ENCODE results near the gene MCC.

- TF ChIP-seq EZH2 (IDR thresholded peaks at IDR 0.05; ENCODE audit: insufficient read depth, low read length): no peak
- TF ChIP-seq CTCF (IDR thresholded peaks at IDR 0.05; ENCODE audit: insufficient read depth, low read depth, low read length): no peak
Measured at GRCh38 chr5:113166852-113167366, 321.3 kb downstream of the MCC start.
